ENCODE results near the gene SPNS1. TPM values are rescaled to one million over a fixed set of nuclear protein-coding genes. Genes with fewer than 3 reads are reported as not detected.
A peak's percentile ranks its signal among the peaks of the same experiment; 100 is the strongest.

Gene SPNS1
- total RNA-seq, 2 experiments from 2014 or later = 20.6 to 24.7 TPM

- Mint-ChIP-seq H3K4me3 (peak overlapping the region; percentile 65), H3K27me3 (no peaks in the 10 kb centered on the region), H3K36me3 (ENCODE audit: low read depth) (peaks cover 71% of the 10 kb centered on the region), H3K27ac (peak overlapping the region; percentile 92), H3K4me1 (peaks cover 34% of the 10 kb centered on the region), H3K9me3 (peaks cover 10% of the 10 kb centered on the region)
- POLR2A ChIA-PET = interaction anchor here (1.5 to 7.6 kb wide), 3 partner anchors 8 to 137 kb away, joined by 4 to 83 read pairs (median 44); partner anchors contain the start of genes SPNS1 and TUFM
- CTCF ChIA-PET = interaction anchor here (0.6 to 4.2 kb wide), 3 partner anchors 10 to 32 kb away, joined by 3 to 15 read pairs (median 8); partner anchors contain the start of gene SPNS1
- DNase-seq = no peak
These were observed 9.1 kb downstream of the SPNS1 start for GRCh38 chr16:28983644-28984043.

GRCh38 chr16:28984091-28984490 lies 9.5 kb downstream of the SPNS1 start:
- Mint-ChIP-seq H3K36me3 (ENCODE audit: low read depth) (peaks cover 75% of the 10 kb centered on the region), H3K9me3 (peaks cover 10% of the 10 kb centered on the region), H3K4me3 (peak overlapping the region; percentile 65), H3K27ac (peak overlapping the region; percentile 92), H3K27me3 (no peaks in the 10 kb centered on the region), H3K4me1 (peaks cover 38% of the 10 kb centered on the region)
- DNase-seq = no peak
- ChIA-PET CTCF (interaction anchor here (0.6 to 4.2 kb wide), 3 partner anchors 10 to 32 kb away, joined by 3 to 15 read pairs (median 8); partner anchors contain the start of gene SPNS1), POLR2A (interaction anchor here (1.3 to 7.6 kb wide), 4 partner anchors 8 to 162 kb away, joined by 4 to 83 read pairs (median 24); partner anchors contain the start of genes ATXN2L, SPNS1 and TUFM)

GRCh38 chr16:28984619-28985135 lies 10.1 kb downstream of the SPNS1 start, which contains the start of gene LAT:
TSS of gene LAT (plus strand) at chr16:28985052. CDS start at chr16:28985418, 366 bp downstream.
- peaks cover 81% of the 10 kb centered on the region for H3K36me3 Mint-ChIP-seq (ENCODE audit: low read depth)
- H3K9me3 Mint-ChIP-seq = peaks cover 10% of the 10 kb centered on the region
- POLR2A ChIA-PET = interaction anchor here (0.7 to 7.6 kb wide), 10 partner anchors 9 to 162 kb away, joined by 3 to 83 read pairs (median 10); partner anchors contain the start of genes ATXN2L, SH2B1, SPNS1 and TUFM
- H3K4me3 Mint-ChIP-seq = peak within 1 kb of the TSS; percentile 99
- peaks cover 44% of the 10 kb centered on the region for H3K4me1 Mint-ChIP-seq
- no peaks in the 10 kb centered on the region for H3K27me3 Mint-ChIP-seq
- CTCF ChIA-PET = interaction anchor here (1.2 to 4.2 kb wide), 4 partner anchors 9 to 40 kb away, joined by 4 to 15 read pairs (median 6); partner anchors contain the start of gene SPNS1
- H3K27ac Mint-ChIP-seq = peak within 1 kb of the TSS; percentile 92
- DNase-seq = peak; percentile 89

GRCh38 chr16:28985211-28986041 lies 10.8 kb downstream of the SPNS1 start:
- Mint-ChIP-seq H3K4me1 (peaks cover 51% of the 10 kb centered on the region), H3K9me3 (peaks cover 10% of the 10 kb centered on the region), H3K36me3 (ENCODE audit: low read depth) (peaks cover 88% of the 10 kb centered on the region), H3K27me3 (no peaks in the 10 kb centered on the region), H3K4me3 (peak overlapping the region; percentile 99), H3K27ac (peak overlapping the region; percentile 92)
- DNase-seq = peak; percentile 35
- CTCF ChIA-PET = interaction anchor here (1.1 to 4.2 kb wide), 4 partner anchors 8 to 41 kb away, joined by 3 to 15 read pairs (median 4); partner anchors contain the start of gene SPNS1
- POLR2A ChIA-PET = interaction anchor here (0.6 to 7.6 kb wide), 16 partner anchors 8 to 163 kb away, joined by 3 to 83 read pairs (median 6); partner anchors contain the start of genes ATXN2L, NFATC2IP, SH2B1 and SPNS1

GRCh38 chr16:28986046-28986445 lies 11.5 kb downstream of the SPNS1 start:
- Mint-ChIP-seq H3K4me3 (peak overlapping the region; percentile 99), H3K4me1 (peaks cover 58% of the 10 kb centered on the region), H3K27ac (peak overlapping the region; percentile 92), H3K9me3 (peaks cover 10% of the 10 kb centered on the region), H3K27me3 (no peaks in the 10 kb centered on the region), H3K36me3 (ENCODE audit: low read depth) (peaks cover 90% of the 10 kb centered on the region)
- no peak for DNase-seq
- ChIA-PET POLR2A (interaction anchor here (1.2 to 7.6 kb wide), 13 partner anchors 10 to 162 kb away, joined by 3 to 83 read pairs (median 8); partner anchors contain the start of genes NFATC2IP, SH2B1, SPNS1 and TUFM), CTCF (interaction anchor here (1.1 to 4.2 kb wide), 2 partner anchors 8 to 12 kb away, joined by 3 to 15 read pairs; partner anchors contain the start of gene SPNS1)

- peaks cover 10% of the 10 kb centered on the region for H3K9me3 Mint-ChIP-seq
- H3K4me3 Mint-ChIP-seq = peak overlapping the region; percentile 99
- peaks cover 88% of the 10 kb centered on the region for H3K36me3 Mint-ChIP-seq (ENCODE audit: low read depth)
- H3K4me1 Mint-ChIP-seq = peaks cover 61% of the 10 kb centered on the region
- DNase-seq = peak; percentile 36
- peak overlapping the region; percentile 92 for H3K27ac Mint-ChIP-seq
- ChIA-PET POLR2A (interaction anchor here (1.0 to 7.6 kb wide), 15 partner anchors 11 to 162 kb away, joined by 3 to 83 read pairs (median 6); partner anchors contain the start of genes NFATC2IP, SH2B1, SPNS1 and TUFM), CTCF (interaction anchor here (1.1 to 4.2 kb wide), 2 partner anchors 9 to 13 kb away, joined by 3 to 15 read pairs; partner anchors contain the start of gene SPNS1)
- H3K27me3 Mint-ChIP-seq = no peaks in the 10 kb centered on the region
These were observed 11.9 kb downstream of the SPNS1 start for GRCh38 chr16:28986492-28986891.

GRCh38 chr16:28987170-28987853 lies 12.7 kb downstream of the SPNS1 start:
- peak overlapping the region; percentile 99 for H3K4me3 Mint-ChIP-seq
- peaks cover 7% of the 10 kb centered on the region for H3K9me3 Mint-ChIP-seq
- peak overlapping the region; percentile 92 for H3K27ac Mint-ChIP-seq
- H3K4me1 Mint-ChIP-seq = peaks cover 65% of the 10 kb centered on the region
- no peak for DNase-seq
- ChIA-PET CTCF (interaction anchor here (1.0 to 4.2 kb wide), 6 partner anchors 9 to 42 kb away, joined by 4 to 15 read pairs (median 6); partner anchors contain the start of gene SPNS1), POLR2A (interaction anchor here (0.7 to 7.6 kb wide), 19 partner anchors 11 to 975 kb away, joined by 3 to 83 read pairs (median 5); partner anchors contain the start of genes NFATC2IP, SH2B1, SPNS1 and TUFM)
- peaks cover 87% of the 10 kb centered on the region for H3K36me3 Mint-ChIP-seq (ENCODE audit: low read depth)
- H3K27me3 Mint-ChIP-seq = no peaks in the 10 kb centered on the region

- peaks cover 70% of the 10 kb centered on the region for H3K36me3 Mint-ChIP-seq (ENCODE audit: low read depth)
- CTCF ChIA-PET = interaction anchor here (0.6 to 2.4 kb wide), 2 partner anchors 19 to 45 kb away, joined by 3 to 7 read pairs; no protein-coding TSS in a partner anchor
These were observed 14.8 kb downstream of the SPNS1 start for GRCh38 chr16:28989363-28989762.

GRCh38 chr16:28990375-28991040 lies 15.9 kb downstream of the SPNS1 start:
- Mint-ChIP-seq H3K4me3 (peak overlapping the region; percentile 67), H3K36me3 (ENCODE audit: low read depth) (peaks cover 63% of the 10 kb centered on the region), H3K4me1 (peaks cover 53% of the 10 kb centered on the region), H3K27ac (peak overlapping the region; percentile 92), H3K9me3 (peaks cover 7% of the 10 kb centered on the region), H3K27me3 (no peaks in the 10 kb centered on the region)
- POLR2A ChIA-PET = interaction anchor here (1.5 to 7.6 kb wide), 3 partner anchors 17 to 85 kb away, joined by 4 to 44 read pairs (median 6); no protein-coding TSS in a partner anchor
- CTCF ChIA-PET = no interaction called here
- DNase-seq = peak; percentile 72

More at GRCh38 chr16:28989363-28989762, 14.8 kb downstream of the SPNS1 start:
- H3K4me3 Mint-ChIP-seq = peak overlapping the region; percentile 67
- H3K4me1 Mint-ChIP-seq = peaks cover 56% of the 10 kb centered on the region
- peaks cover 7% of the 10 kb centered on the region for H3K9me3 Mint-ChIP-seq
- no peak for DNase-seq
- H3K27me3 Mint-ChIP-seq = no peaks in the 10 kb centered on the region
- peak overlapping the region; percentile 92 for H3K27ac Mint-ChIP-seq
- POLR2A ChIA-PET = interaction anchor here (1.0 to 7.6 kb wide), 7 partner anchors 10 to 167 kb away, joined by 3 to 83 read pairs (median 4); partner anchors contain the start of genes ATXN2L and SPNS1

GRCh38 chr16:28991687-28992086 lies 17.1 kb downstream of the SPNS1 start:
- Mint-ChIP-seq H3K4me3 (no peak overlapping the region), H3K27me3 (no peaks in the 10 kb centered on the region), H3K4me1 (peaks cover 53% of the 10 kb centered on the region), H3K36me3 (ENCODE audit: low read depth) (peaks cover 52% of the 10 kb centered on the region), H3K27ac (peak overlapping the region; percentile 4), H3K9me3 (peaks cover 7% of the 10 kb centered on the region)
- ChIA-PET CTCF (no interaction called here), POLR2A (interaction anchor here (1.1 to 1.8 kb wide), 3 partner anchors 16 to 19 kb away, joined by 3 to 5 read pairs (median 3); partner anchors contain the start of gene SPNS1)
- DNase-seq = no peak

GRCh38 chr16:28992496-28992895 lies 17.9 kb downstream of the SPNS1 start:
- DNase-seq = no peak
- Mint-ChIP-seq H3K27me3 (no peaks in the 10 kb centered on the region), H3K4me3 (no peak overlapping the region), H3K27ac (peak overlapping the region; percentile 55), H3K4me1 (peaks cover 47% of the 10 kb centered on the region), H3K9me3 (peaks cover 1% of the 10 kb centered on the region), H3K36me3 (ENCODE audit: low read depth) (peaks cover 44% of the 10 kb centered on the region)
- ChIA-PET CTCF (interaction anchor here (0.8 kb wide), 1 partner anchor 12 kb away, joined by 3 read pairs; no protein-coding TSS in a partner anchor), POLR2A (interaction anchor here (1.1 to 1.8 kb wide), 3 partner anchors 8 to 18 kb away, joined by 3 to 6 read pairs (median 5); partner anchors contain the start of genes LAT and SPNS1)
